ENCODE data around the gene FOXRED2.
A peak's percentile ranks its signal among the peaks of the same experiment; 100 is the strongest.
"Not testable (repeated sequence)": the region's sequence is repeated elsewhere in the genome, so short reads cannot be mapped to it uniquely, and the experiment has no call there.

The FOXRED2 gene

GRCh38 chr22:36467946-36468345 lies 38.9 kb downstream of the FOXRED2 start:
- no peak for DNase-seq

GRCh38 chr22:36467042-36467810 lies 39.6 kb downstream of the FOXRED2 start:
- DNase-seq = no peak

DNA sequence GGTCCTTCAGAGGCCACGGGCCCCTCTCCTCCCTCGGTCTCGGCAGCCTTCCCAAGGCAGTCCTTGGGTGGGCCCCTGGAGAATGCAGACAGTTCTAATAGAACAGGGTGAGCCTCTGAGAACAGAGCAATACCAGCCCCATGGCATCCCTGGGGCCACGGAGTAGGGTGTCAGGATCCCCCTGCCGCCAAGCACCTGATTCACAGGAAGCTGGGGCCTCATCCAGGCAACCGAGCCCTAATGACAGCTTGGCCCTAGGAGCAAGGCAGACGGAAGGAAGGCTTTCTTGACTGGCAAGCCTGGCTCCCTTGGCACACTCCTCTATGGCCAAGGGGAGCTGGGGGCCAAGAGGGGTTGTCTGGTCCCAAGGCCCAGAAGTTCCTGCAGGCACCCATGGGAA lies 40.6 kb downstream of the FOXRED2 start:
- no peak for DNase-seq

GRCh38 chr22:36465232-36466021 lies 41.4 kb downstream of the FOXRED2 start:
- DNase-seq = no peak

DNA sequence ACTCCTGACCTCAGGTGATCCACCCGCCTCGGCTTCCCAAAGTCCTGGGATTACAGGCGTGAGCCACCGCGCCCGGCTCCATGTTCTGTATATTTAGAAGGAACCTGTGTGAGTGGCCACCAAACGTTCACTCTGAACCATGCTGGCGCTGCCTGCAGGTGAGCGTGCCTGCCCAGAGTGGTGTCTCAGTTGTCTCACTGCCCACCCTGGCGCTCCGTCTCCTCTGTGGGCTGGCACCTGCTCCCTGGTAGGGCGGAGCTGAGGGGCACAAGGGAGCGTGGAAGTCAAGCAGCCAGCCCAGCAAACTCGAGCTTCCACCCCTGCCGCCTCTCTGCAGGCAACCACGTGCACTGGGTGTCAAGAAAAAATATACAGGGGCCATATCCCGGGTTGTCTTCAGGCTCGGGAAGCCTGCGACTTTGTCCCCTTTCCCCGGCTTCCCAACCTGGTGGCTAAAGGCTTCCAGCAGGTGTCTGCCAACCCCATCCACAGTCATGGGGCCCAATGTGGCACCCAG lies 42.1 kb downstream of the FOXRED2 start:
- DNase-seq = no peak

DNA sequence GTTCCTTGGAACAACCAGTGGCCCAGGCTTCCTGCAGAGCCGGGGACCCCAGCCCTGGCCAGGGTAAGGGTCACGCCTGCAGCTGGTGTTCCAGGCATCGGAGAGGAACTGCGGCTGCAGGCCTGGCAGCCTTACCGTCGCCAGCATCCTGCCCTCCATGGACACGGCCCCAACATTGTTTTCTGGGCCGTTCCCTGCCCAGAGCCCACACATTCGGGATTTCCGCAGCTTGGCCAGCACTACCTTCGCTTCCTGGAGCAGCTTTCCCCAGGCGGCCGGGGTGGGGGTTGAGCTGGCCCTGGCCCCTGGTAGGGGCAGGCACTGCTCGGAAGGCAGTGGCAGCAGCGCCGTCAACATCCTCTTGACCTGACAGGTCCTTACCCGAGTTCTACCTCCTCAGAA lies 43.1 kb downstream of the FOXRED2 start:
- no peak for DNase-seq

DNA sequence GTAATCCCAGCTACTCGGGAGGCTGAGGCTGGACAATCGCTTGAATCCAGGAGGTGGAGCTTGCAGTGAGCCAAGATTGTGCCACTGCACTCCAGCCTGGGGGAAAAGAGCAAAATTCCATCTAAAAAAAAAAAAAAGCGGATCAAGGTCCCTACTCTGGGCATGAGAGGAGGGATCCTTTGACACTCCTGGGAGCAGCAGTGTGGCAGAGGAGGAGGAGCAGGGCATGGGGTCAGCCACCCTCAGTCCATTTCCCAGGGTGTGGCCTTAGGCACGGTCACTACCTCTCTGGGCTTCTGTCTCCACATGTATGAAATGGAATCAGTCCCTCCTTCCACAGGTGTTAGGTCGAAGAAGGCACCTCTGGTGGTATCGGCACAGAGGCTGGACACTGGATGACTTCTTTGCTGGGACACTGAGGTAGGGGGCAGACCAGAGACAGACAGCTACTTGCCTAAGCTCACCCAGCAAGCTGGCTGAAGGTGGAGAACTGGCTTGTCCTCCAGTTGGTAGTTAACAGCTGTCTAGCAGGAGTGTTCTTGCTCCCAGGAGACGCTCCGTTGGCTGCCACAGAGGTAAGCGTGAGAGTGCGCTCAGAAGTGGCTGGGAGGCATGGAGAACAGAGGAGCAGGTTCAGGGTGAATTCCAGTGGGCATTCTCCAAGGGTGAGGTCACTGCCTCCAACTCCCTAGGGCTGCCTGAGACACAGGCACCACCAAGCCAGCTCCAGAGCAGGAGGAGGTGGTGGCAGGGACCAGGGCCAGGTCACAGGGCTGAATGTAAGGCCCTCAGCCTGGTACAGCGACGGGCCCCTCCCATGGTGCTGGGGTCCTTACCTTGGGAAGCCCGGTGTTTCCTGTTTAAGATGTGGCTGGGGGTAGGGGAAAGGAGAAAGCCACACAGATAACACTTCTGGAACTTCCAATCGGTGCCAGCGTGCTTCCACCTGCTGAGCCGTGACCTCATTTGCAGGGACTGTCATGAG lies 44.9 kb downstream of the FOXRED2 start:
- no peak for DNase-seq

GRCh38 chr22:36460202-36460601 lies 46.6 kb downstream of the FOXRED2 start:
- no peak for DNase-seq

DNA sequence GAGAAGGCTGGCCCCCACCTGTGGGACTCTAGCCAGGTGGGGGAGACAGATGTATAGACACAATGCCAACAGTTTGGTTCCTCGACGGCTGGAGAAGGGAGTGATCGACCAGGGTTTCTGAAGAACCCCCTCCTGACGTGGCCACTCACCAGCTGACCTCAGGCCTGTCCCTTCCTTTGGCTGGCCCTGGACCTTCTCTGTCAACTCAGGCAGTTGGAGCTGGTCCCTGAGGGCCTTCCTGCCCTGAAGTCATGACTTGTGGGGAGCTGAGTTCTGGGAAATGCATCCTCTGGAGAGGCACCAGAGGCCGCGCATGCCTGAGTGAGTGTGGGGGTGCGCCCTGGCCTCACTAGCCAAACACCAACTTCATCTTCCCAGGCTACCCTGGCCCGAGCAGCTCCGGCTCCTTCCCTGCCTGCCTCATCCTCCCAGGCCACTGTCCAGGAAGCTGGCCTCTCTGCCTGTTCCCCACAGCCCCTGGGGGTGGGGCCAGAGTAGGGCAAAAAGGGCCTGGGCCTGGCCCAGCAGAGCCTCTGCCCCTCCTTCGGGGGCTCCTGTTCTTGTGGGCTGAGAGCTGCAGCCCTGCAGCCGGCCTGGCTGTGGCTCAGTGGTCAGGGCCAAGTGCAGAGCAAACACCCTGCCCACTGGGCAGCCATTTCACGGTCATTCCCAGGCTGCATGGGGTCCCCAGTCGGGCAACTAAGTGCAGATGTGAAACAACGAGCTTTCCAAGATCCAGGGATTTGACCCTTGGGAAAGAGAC lies 49.0 kb downstream of the FOXRED2 start:
- DNase-seq = no peak

GRCh38 chr22:36456464-36456845 lies 50.4 kb downstream of the FOXRED2 start:
- DNase-seq = no peak

GRCh38 chr22:36455571-36456463 lies 51.0 kb downstream of the FOXRED2 start:
- DNase-seq = no peak

DNA sequence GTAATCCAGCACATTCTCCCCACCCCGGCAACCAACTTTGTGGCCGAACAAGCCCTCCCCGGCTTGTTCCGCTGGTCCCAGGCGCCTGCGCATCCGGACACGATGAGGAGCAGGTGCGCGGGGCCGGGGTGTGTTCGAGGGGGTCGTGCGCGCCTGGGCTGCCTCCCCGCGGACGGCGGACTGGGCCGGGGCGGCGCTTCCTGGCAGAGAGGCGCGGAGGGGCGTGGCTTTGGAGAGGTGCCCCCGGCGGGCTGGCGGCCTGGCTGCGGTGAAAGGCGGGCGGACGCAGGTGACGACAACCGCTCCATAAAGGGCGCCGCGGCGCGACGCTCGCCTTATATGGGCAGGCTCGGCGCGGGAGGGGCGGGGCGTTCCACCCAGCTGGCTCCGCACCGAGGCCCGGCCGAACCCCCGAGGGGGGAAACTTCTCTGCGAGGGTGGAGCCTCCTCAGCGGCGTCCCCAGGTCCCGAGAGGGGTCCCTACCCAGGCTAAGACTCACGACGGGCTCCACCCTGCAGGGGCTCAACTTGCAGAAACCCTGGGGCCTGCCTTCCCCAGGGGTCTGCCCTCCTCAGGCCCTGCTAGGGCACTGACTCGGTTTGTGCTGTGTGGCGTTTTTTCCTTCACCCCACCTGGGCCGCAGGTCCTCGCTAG lies 51.8 kb downstream of the FOXRED2 start:
- DNase-seq = peak; percentile 90

- no peak for DNase-seq
Measured at GRCh38 chr22:36453855-36454378, 52.9 kb downstream of the FOXRED2 start.

DNA sequence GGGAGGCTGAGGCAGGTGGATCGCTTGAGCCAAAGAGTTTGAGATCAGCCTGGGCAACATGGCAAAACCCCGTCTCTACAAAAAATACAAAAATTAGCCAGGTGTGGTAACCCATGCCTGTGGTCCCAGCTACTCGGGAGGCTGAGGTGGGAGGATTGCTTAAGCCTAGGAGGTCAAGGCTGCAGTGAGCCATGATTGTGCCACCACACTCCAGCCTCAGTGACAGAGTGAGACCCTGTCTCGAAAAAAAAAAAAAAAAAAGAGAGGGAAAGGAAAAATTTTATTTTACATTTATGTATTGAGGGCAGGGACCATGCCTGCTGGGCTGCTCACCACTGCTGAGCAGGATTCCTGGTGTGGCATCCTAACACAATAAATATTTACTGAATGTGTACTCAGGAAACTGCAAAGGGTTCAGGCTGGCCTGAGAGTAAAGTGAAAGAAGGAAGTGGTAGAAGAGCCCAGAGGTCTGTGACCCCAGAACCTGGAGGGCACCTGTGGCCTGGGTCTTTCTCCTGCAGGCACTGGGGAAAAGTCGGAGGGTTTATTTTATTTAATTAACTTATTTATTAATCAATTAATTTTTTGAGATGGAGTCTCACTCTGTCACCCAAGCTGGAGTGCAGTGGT lies 53.7 kb downstream of the FOXRED2 start:
- DNase-seq = not testable (repeated sequence)

GRCh38 chr22:36452250-36452977 lies 54.4 kb downstream of the FOXRED2 start:
- DNase-seq = no peak

GRCh38 chr22:36450923-36451322 lies 55.9 kb downstream of the FOXRED2 start:
- not testable (repeated sequence) for DNase-seq

GRCh38 chr22:36449596-36450175 lies 57.2 kb downstream of the FOXRED2 start:
- DNase-seq = no peak

- DNase-seq = no peak
Measured at GRCh38 chr22:36447632-36448031, 59.2 kb downstream of the FOXRED2 start.
